Measurements from ENCODE around the gene MTUS2.

The MTUS2 gene

DNA sequence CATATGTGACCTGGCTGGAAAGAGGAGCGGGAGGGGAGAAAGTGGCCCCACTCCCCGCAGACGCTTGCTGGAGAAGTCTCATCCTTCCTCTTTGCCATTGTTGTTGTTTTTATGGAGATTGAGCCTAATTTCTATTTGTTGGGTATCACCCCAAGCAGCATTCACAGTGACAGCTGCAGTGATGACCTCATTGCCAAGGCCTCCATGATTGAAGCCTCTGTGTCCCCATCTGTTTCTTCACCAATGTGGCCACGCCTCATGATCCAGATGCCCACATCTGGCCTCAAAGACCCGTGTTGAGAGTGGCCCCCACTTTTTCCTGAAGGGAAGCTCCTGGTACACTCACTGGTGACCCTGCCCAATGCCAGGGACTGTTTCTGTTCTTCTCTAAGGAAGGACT is 621.2 kb downstream of the MTUS2 start:
- no peak for DNase-seq (ENCODE audit: low read depth in 1 of 2, low spot score in 1 of 2)
- TF ChIP-seq JUND (IDR thresholded peaks at IDR 0.05; ENCODE audit: low read depth), result no peak
- in situ Hi-C loops (cut with HindIII; ENCODE audit: low pct_unique_long_range_greater_than_20kb, low sequenced_read_pairs), result no loop called here

DNA sequence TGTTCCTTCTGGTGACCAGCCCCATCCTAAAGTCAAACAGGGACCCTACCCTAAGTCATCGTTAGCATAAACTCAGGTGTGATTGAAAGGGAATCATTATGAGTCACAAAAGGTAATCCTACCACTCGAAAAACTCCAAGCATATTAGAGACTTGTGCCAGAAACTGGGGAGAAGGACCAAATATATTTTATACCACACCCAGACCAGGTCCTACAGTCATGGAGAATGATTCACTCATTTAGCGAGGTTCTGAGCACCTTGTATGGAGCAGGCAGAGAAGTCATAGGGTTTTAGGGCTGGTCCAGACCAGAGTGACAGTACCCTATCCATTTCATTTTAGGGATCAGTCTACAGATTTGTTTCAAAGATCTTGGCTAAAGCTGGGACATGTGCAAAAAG is 625.9 kb downstream of the MTUS2 start:
- in situ Hi-C loops (cut with HindIII; ENCODE audit: low pct_unique_long_range_greater_than_20kb, low sequenced_read_pairs), result no loop called here
- TF ChIP-seq JUND (IDR thresholded peaks at IDR 0.05; ENCODE audit: low read depth), result no peak
- no peak for DNase-seq (ENCODE audit: low read depth in 1 of 2, low spot score in 1 of 2)

DNA sequence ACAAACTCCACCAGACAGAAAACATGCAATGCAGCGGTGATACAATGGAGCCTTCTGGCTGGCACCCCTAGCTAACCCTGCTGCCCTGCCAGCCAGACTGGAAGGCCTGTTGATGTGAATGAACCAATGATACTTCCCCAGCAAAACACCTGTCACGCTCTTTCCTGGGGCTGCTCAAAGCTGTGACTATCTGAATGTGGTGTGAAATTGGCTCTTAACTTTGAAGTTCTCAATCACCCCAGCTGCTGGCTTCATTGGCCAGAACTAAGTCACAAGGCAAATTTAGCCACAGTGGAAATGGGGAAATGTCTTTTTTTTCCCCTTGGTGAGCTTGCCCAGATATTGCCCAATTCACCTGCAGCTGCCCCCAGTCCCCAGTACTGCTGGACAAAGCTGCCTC is 628.0 kb downstream of the MTUS2 start:
- in situ Hi-C loops (cut with HindIII; ENCODE audit: low pct_unique_long_range_greater_than_20kb, low sequenced_read_pairs), result no loop called here
- no peak for TF ChIP-seq JUND (IDR thresholded peaks at IDR 0.05; ENCODE audit: low read depth)

DNA sequence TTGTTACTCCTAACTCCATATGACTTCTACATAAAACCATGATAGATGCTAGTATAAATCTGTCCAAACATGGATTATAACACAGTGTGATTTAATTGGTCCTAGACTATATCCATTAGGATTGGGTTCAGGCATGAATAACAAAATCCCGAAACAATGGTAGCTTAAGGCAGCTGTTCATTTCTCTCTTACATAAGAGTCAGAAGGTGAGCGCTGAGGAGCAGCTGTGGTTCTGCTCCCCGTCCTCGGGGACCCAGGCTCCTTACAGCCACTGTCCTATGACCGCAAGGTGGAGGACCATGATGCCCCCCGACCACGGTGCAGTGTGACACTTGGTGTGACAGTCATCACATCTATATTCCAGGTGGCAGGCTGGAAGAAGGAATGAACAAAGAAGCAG is 629.6 kb downstream of the MTUS2 start:
- no peak for DNase-seq (ENCODE audit: low read depth in 1 of 2, low spot score in 1 of 2)
- in situ Hi-C loops (cut with HindIII; ENCODE audit: low pct_unique_long_range_greater_than_20kb, low sequenced_read_pairs), result no loop called here
- TF ChIP-seq JUND (IDR thresholded peaks at IDR 0.05; ENCODE audit: low read depth), result no peak

More for the DNA sequence above, 628.0 kb downstream of the MTUS2 start:
- DNase-seq (ENCODE audit: low read depth in 1 of 2, low spot score in 1 of 2), result no peak

DNA sequence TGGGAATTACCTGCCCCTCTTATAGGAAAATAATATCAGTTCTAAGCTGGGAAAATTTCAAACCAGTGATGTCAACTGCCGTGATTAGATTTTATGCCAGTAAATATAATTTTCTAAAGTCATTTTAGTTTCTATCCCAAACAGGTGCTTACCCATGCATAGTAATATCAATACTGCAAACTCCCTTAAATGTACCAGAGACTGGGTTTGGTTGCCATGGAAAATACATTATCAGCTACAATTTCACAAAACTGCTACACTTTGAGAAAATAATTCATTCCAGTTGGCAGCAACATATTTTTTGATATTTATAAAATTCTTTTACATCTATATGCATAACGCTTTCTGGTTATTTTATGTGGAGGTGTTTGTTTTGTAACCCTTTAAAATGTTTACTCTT is 631.8 kb downstream of the MTUS2 start:
- no peak for DNase-seq (ENCODE audit: low read depth in 1 of 2, low spot score in 1 of 2)
- in situ Hi-C loops (cut with HindIII; ENCODE audit: low pct_unique_long_range_greater_than_20kb, low sequenced_read_pairs), result no loop called here
- TF ChIP-seq JUND (IDR thresholded peaks at IDR 0.05; ENCODE audit: low read depth), result no peak

DNA sequence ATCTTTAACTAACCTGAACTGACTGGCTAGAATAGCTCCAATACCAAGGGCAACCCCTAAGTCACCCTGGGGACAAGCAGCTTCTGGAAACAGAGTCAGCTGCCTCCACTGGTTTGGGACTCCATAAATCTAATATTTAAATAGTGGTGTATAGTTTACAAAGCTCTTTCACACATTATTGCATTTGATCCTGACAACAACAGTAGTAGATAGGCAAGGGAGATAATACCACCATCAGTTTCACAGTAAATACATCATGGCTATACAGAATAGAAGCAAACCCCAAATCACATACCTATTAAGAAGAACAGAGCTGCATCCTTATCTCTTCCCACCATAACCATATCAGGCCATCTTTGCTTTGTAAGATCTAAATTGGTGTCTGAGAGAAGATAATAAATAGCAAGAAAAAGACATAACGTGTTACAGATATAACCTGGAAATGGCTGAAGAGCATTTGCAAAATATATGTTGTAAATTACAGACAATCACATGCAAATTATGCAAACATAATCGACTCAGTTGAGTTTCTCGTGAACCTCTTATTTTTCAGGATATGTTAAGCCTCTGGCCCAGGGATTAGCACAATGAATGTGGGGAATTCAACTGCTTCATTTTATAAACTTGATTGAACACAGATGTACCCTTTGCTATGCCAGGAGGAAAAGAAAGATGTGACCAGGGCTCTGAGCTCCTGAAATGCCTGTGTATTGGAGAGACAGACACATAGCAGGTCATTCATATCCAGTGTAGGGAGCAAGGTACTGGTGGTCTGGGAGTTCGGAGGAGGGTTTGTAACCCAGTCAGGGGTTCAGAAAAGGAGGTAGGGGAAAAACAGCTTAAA is 632.9 kb downstream of the MTUS2 start:
- no peak for DNase-seq (ENCODE audit: low read depth in 1 of 2, low spot score in 1 of 2)
- in situ Hi-C loops (cut with HindIII; ENCODE audit: low pct_unique_long_range_greater_than_20kb, low sequenced_read_pairs), result no loop called here
- no peak for TF ChIP-seq JUND (IDR thresholded peaks at IDR 0.05; ENCODE audit: low read depth)

DNA sequence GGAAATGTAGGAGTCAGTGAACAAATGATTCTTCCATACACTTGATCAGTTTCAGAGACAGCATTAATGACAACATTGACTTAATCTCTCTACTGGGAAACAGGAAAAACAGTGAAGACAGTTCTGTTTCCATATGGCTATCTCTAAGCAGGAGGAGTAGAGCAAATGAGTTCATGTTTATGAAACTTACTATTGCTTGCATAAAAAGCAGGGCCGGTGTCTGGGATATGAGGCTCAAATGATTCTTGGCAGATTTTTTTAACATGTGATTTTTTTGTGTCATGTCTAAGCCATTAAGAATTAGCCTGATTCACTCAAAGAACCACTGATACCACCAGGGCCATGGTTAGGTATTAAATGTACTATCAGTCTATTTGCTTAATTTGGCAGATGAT is 633.5 kb downstream of the MTUS2 start:
- TF ChIP-seq JUND (IDR thresholded peaks at IDR 0.05; ENCODE audit: low read depth), result no peak
- in situ Hi-C loops (cut with HindIII; ENCODE audit: low pct_unique_long_range_greater_than_20kb, low sequenced_read_pairs), result no loop called here
- DNase-seq (ENCODE audit: low read depth in 1 of 2, low spot score in 1 of 2), result no peak

- in situ Hi-C loops (cut with HindIII; ENCODE audit: low pct_unique_long_range_greater_than_20kb, low sequenced_read_pairs), result no loop called here
- peak in 1 of 2 experiments; percentile 52 for DNase-seq (ENCODE audit: low read depth in 1 of 2, low spot score in 1 of 2)
- TF ChIP-seq JUND (IDR thresholded peaks at IDR 0.05; ENCODE audit: low read depth), result no peak
Measured at GRCh38 chr13:29454931-29455481, 634.9 kb downstream of the MTUS2 start.

- no peak for TF ChIP-seq JUND (IDR thresholded peaks at IDR 0.05; ENCODE audit: low read depth)
- in situ Hi-C loops (cut with HindIII; ENCODE audit: low pct_unique_long_range_greater_than_20kb, low sequenced_read_pairs), result no loop called here
- no peak for DNase-seq (ENCODE audit: low read depth in 1 of 2, low spot score in 1 of 2)
Measured at GRCh38 chr13:29456419-29456818, 636.3 kb downstream of the MTUS2 start.

DNA sequence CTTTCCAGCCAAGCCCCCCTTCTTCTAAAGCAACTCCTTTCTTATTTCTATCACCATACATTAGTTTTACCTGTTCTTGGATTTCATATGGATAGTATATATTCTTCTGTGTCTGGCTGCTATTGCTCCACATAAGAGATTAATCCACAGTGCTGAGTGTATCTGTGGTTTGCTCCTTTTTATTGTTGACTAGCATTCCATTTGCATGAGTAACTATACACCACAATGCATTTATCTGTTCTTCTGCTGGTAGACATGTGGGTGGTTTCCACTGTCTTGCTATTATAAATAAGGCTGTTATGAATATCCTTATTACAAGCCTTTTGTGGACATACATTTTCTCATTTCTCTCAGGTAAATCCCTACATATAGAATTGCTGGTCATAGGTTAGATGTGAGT is 637.2 kb downstream of the MTUS2 start:
- no peak for DNase-seq (ENCODE audit: low read depth in 1 of 2, low spot score in 1 of 2)
- no peak for TF ChIP-seq JUND (IDR thresholded peaks at IDR 0.05; ENCODE audit: low read depth)
- in situ Hi-C loops (cut with HindIII; ENCODE audit: low pct_unique_long_range_greater_than_20kb, low sequenced_read_pairs), result no loop called here

DNA sequence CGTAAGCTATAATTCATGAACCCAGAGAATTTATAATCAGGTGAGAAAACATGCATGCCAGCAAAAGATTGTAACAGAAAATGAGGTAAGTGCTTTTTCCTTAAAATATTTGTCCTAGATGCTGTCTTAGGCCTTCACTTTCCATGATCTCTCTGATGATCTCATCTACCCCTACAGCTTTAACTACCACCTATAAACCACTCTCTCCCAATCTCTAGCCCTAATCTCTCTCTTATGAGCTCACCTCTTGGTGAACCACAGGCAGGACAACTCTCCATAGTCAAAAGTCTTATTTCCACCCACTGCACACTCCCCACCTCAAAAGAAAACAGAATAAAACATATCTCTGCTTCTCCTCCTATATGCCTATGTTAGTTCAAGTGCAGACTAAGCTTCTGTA is 638.3 kb downstream of the MTUS2 start:
- TF ChIP-seq JUND (IDR thresholded peaks at IDR 0.05; ENCODE audit: low read depth), result no peak
- in situ Hi-C loops (cut with HindIII; ENCODE audit: low pct_unique_long_range_greater_than_20kb, low sequenced_read_pairs), result no loop called here
- DNase-seq (ENCODE audit: low read depth in 1 of 2, low spot score in 1 of 2), result no peak

DNA sequence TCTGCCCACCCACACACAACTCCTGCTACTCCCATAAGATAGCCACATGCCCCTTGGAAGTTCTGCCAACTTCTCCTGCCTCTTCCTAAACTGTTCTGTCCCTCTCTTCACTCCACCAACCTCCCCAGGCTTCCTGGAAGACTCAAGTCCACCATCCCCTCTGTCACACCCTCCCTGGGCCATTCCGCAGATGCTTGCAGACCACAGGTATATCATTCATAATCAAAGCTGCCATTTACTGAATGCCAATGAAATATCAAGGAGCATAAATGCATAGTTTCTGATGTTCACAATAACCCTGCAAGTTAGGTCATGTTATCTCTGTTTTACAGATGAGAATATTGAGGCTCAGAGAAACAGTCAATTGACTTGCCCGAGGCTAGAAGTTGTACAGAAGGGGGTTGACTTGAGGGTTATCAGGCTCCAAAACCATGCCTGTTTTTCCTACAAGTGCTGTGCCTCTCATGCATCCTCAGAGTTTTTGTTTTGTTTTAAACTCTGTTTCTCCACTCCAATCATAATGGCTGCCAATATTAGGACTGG is 639.7 kb downstream of the MTUS2 start:
- no peak for DNase-seq (ENCODE audit: low read depth in 1 of 2, low spot score in 1 of 2)
- in situ Hi-C loops (cut with HindIII; ENCODE audit: low pct_unique_long_range_greater_than_20kb, low sequenced_read_pairs), result no loop called here
- TF ChIP-seq JUND (IDR thresholded peaks at IDR 0.05; ENCODE audit: low read depth), result no peak

GRCh38 chr13:29464105-29464679 is 644.1 kb downstream of the MTUS2 start:
- no peak for TF ChIP-seq JUND (IDR thresholded peaks at IDR 0.05; ENCODE audit: low read depth)
- in situ Hi-C loops (cut with HindIII; ENCODE audit: low pct_unique_long_range_greater_than_20kb, low sequenced_read_pairs), result no loop called here
- DNase-seq (ENCODE audit: low read depth in 1 of 2, low spot score in 1 of 2), result peak in 1 of 2 experiments; percentile 11
